HG03139 (cell line): ENCODE results near the gene USP21.
A peak's percentile ranks its signal among the peaks of the same experiment; 100 is the strongest.
"Not testable (repeated sequence)": the region's sequence is repeated elsewhere in the genome, so short reads cannot be mapped to it uniquely, and the experiment has no call there.

Experiments
- ATAC-seq: cut with Tn5 transposase; IDR thresholded peaks from one replicate; pipeline ENCODE4 v1.9.1; 2021; ENCODE audit not compliant: unreplicated experiment

Gene USP21, protein sequence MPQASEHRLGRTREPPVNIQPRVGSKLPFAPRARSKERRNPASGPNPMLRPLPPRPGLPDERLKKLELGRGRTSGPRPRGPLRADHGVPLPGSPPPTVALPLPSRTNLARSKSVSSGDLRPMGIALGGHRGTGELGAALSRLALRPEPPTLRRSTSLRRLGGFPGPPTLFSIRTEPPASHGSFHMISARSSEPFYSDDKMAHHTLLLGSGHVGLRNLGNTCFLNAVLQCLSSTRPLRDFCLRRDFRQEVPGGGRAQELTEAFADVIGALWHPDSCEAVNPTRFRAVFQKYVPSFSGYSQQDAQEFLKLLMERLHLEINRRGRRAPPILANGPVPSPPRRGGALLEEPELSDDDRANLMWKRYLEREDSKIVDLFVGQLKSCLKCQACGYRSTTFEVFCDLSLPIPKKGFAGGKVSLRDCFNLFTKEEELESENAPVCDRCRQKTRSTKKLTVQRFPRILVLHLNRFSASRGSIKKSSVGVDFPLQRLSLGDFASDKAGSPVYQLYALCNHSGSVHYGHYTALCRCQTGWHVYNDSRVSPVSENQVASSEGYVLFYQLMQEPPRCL

DNA sequence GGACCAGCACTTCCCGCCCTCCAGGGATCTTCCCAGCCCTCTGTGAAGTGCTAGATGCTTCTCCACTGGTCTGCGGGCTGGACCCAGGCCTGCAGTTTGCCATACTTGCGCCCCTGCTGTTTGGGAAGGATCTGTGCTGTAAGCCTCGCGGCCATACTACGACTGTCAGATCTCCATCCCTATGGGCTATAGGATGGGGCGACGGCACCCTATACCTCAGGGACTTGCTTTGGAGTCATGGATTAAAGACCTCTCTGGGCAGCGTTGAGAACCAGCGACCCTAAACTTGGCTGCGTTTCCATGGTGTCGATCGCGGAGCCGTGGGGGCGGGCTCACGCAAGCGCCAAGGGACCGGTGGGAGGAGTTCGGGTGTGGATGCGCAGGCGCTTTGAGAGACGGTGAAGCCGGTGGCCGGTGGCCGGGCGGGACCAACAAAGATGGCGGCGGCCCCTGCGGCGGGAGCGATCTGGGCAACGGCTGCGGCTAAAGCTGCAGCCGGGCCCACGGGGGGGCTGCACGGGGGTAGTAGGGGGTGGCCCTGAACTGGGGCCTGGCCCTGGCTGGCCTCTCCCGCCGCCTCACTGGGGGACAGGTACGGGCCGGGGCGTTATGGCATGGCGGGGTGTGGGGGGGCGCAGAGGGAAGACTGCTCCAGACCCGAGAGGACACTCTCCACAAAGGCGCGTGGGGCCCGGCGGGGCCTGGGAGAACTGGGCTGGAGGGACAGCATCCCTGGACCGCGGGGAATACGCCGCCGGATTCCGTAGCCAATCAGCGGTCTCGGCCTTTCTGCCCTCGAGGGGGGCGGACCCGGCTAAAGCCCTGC, at the start of gene USP21:
USP21 (plus strand) TSS at position 414 of the 826 bp plus-strand sequence. CDS start 1,141 bp downstream, outside the sequence.
- ATAC-seq = peak; percentile 75

DNA sequence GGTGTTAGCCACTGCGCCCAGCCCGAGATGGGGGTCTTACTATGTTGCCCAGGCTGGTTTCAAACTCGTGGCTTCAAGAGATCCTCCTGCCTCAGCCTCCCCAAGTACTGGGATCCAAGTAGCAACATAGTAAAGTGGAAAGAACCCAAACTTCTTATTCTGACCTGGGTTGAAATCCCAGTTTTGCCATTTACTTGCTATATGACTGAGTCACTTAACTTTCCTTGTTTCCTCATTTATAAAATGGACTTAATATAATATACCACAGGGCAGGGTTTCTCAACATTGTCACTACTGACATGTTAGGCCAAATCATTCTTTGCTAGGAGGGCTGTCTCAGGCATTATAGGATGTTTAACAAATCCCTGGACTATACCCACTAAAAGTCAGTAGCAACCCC, 48.2 kb upstream of the USP21 start:
- ATAC-seq = no peak

GRCh38 chr1:161111527-161111926, 47.8 kb upstream of the USP21 start:
- no peak for ATAC-seq

DNA sequence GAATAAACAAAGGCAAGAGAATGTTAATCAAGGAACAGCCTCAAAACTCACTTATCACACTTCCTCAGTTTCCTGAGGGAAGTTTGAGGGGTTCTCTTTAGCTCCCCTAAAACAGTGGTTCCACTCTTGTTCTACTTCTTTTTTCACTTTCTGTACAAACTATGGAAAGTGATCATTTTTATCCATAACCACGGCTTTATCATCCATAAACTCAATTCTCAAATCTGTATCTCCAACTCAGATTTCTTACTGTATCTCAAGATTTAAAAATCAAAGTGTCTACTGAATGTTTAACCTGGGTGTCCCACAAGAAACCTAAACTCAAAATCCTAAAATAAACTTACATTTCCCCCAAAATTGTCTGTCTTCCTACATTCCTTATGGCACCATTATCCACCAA, 45.4 kb upstream of the USP21 start:
- no peak for ATAC-seq

GRCh38 chr1:161114556-161114955, 44.7 kb upstream of the USP21 start:
- no peak for ATAC-seq

DNA sequence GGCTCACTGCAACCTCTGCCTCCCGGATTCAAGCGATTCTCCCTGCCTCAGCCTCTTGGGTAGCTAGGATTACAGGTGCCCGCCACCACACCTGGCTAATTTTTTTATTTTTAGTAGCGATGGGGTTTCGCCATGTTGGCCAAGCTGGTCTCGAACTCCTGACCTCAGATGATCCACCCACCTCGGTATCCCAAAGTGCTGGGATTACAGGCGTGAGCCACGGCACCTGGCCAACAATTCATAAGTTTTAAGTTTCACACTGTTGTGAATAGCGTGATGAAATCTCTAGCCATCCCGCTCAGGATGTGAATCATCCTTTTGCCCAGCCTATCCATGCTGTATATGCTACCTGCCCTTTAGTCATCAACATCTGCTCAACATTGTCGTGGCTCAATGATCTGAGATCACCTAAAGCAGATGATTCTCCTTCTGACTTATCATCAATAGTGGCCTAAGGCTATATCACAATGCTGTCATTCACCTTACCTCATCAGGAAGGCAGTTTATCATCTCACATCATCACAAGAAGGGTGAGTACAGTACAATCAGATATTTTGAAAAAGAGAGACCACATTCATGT, 44.1 kb upstream of the USP21 start:
- ATAC-seq = no peak

GRCh38 chr1:161115961-161116360, 43.3 kb upstream of the USP21 start:
- not testable (repeated sequence) for ATAC-seq

DNA sequence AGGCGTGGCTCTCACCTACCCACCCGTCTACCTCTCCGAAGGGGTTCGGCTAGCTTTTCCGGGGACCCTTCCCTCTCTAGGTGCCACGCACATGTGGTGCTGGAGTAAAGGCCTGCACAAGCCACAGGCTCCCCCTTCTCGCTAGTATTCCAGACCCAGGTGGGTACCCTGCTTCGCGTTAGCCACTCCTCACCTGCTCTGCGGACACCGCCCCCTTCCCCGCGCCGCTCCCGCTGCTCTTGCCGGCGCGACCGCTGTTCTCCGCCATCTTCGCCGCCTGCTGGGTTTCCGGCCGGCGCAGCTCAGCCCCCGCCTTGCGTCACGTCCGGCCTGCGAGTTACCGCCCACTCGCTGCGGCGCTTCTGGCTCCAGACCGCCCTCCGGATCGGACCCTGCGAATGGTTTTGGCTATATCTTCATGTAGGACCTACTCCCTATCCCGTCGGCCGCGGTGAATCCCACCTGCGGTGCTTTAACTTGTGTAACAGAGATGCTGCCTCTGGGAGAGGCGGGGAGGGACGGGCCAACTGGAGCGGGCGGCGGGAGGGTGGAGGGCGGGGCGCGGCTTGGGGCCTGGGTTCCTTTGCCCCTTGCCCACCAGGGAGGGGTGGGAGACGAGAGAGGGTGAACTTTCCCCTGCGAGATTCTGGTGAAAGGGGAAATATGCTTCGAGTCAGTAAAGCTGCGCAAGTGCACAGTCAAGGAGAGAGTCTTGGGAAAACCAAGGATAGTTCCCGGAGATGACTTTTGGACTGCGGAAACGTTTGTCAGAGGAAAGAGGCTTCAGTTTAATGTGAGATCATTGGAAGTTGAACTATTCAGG, 41.3 kb upstream of the USP21 start, which contains the start of the genes NIT1 and PFDN2:
NIT1 (plus strand) TSS at position 347 of the 823 bp plus-strand sequence; CDS start at position 419, 72 bp downstream.
PFDN2 (minus strand) TSS at position 279 of the 823 bp plus-strand sequence; CDS start at position 268, 11 bp downstream.
- ATAC-seq = peak; percentile 66

GRCh38 chr1:161119092-161119903, 40.0 kb upstream of the USP21 start:
- peak; percentile 44 for ATAC-seq

DNA sequence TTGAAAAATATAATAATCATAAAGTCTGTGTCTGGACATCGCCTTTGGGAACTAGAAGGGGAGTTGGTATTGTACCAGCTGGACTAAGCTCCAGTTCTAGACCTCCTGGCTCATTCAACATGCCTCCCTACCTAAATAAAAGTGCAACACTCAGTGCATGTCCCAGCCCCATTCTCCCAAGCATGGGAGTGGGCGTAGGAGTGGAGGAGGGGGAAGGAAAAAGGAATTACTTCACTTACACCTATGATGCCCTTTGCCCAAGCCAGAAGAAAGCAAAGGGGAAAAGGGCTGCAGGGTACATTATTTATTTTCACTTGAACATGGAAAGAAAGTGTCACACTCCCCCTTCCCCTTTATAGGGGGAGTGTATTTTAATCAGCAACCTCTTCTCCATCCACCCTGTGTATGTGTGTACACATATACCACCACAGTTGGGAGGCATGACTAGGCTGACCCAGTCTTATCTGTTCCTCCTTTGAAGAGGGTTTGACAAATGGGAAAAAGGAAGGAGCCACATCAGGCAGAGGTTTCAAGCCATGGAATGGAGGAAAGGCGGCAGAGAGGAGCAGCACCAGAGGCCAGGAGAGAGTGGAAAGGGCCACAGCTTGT, 38.2 kb upstream of the USP21 start:
- no peak for ATAC-seq

DNA sequence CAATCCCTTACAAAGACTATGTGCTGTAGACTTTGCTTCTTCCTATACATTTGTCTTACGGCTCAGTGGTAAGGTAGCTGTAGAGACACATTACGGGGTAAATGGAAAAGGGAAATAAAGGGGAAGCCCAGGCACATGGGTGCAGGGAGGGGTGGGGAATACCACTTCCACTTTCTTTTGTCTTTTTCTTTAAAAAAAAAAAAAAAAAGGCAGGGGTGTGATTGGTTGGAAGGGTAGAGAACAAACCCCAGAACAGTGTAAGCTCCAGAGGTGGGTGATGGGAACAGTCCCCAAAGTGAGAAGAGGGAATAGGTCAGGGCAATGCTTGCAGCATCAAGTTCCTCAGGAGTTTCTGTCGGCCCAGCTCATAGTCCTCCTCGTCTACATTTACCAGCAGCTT, 37.5 kb upstream of the USP21 start:
- ATAC-seq = no peak

DNA sequence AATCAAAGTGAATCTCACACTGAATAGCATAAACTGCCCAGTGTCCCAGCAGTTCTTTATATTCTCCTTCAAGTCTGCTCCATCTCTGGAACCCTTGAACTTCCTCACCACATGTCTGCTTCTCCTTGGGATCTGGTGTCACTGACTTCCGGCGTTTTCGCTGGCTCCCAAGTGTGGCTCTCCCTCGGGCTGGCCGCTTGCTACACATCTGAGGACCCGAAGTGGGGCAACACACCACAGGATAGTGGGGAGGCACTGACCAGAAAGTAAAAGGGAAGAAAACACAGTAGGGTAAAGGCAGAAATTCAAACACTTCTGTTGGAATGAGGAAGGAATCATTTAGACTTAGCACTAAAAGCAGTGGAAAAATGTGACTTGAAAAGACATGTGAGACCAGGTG, 36.3 kb upstream of the USP21 start:
- no peak for ATAC-seq

DNA sequence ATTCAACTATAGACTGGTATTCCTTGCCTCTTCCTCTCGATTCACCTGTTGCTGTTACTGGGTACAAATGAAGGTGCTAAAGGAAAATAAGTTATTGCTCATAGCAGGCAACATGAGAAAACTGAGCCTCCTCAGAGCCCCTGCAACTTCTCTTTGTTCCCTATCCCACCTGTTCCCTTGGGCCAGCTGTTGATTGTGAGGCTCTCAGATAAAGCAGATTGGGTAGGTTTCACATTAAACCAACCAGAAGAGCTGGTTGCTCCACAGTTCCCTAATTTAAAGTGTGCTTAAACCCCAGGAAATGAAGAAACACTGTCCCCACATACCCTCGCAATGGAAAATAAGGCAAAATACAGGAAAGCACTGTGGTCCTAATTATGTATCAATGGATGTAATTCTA, 31.7 kb upstream of the USP21 start:
- no peak for ATAC-seq

GRCh38 chr1:161128591-161129420, 30.5 kb upstream of the USP21 start:
- no peak for ATAC-seq

DNA sequence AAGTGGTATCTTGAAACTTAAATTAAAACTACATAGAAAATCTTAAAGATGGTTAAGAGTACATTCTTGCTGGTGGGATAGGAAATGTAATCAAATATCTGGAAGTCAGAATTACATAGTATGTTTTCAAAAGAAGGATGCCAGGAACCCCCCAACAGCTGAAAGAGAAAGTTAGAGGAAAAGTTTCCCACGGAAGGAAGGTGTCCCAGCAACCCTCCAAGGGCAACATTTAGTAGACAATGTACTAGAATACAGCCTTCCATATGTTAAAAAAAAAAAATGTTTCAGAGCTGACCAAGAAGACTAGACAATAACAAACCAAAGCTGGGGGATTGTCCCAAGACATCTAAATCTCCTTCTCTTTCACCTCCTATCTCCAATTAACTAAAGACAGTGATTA, 29.0 kb upstream of the USP21 start:
- ATAC-seq = no peak

DNA sequence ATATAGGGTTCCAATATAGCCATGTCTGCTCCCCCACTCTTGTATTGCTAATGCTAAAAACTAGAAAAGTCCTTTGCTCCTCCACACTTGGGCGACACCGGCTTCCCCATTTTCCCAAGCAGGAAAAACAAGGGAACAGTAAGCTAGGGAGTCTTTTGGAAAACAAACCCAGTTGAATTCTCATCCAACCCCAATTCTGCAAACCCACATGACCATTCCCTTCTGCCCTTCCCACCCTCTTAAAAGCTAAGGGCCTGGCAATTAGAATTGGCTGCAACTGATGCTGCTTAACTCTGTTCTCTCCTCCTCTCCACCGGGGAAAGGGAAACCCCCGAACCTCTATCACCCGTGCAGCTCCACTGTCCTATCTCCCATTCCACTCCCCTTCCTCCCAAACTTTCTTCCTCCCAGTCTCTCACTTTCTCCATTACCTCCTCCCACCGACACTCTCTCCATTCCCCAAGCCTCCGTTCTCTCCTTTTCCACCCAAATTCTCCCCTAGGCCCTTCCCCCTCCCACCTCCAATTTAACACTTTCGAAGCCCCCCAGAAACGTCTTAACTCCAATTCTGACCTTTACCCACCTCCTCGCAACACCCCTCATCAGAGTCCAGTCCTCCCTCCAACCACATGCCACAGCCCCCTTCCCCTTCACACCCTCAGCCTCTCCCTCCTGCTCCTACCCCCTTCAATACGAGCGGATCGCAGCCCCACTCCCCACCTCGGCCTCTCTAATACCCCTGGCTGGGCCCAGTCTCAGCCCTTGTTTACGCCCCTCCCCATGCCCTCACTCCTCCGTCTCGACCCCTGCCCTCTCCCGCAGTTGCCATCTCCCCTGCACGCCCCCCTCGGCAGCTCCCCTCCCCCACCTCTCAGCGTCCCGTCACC, 27.5 kb upstream of the USP21 start:
- ATAC-seq = no peak
